Mucosa of descending colon (tissue), 3 donors: ENCODE data around the gene PTBP2. TPM values are rescaled to one million over a fixed set of nuclear protein-coding genes. Genes with fewer than 3 reads are reported as not detected.

Source experiments
- ATAC-seq: fragments of 200-7000 bp; cut with Tn5 transposase; one replicate; pipeline ENCODE4 v1.9.1; 2020; ENCODE audit warnings: mild to moderate bottlenecking, moderate library complexity
- DNase-seq, 3 donors: peaks; one replicate each; pipeline ENCODE4 v3.0.0-alpha.2; 2020
- H3K36me3 ChIP-seq: fragments of 200-600 bp; one replicate; pipeline ENCODE4 v1.8.0; 2021; ENCODE audit warnings: low read depth, mild to moderate bottlenecking
- H3K4me1 ChIP-seq: fragments of 200-600 bp; one replicate; pipeline ENCODE4 v1.8.0; 2021; ENCODE audit warnings: low read depth, mild to moderate bottlenecking
- H3K4me3 ChIP-seq: fragments of 200-600 bp; one replicate; pipeline ENCODE4 v1.8.0; 2021; ENCODE audit warnings: mild to moderate bottlenecking
- H3K9me3 ChIP-seq: fragments of 200-600 bp; one replicate; pipeline ENCODE4 v1.8.0; 2021; ENCODE audit warnings: mild to moderate bottlenecking
- CTCF ChIP-seq: fragments of 200-600 bp; IDR thresholded peaks from one replicate; pipeline ENCODE4 v1.8.0; 2022; ENCODE audit warnings: antibody characterized with exemption, mild to moderate bottlenecking
- intact Hi-C, 2 donors: fragments of 100-400 bp; cut with DNase I in 1 of 2; cut with micrococcal nuclease in 1 of 2; formaldehyde crosslinking; loops; one replicate each; pipeline versions ENCODE4 v1.11.0 to v1.11.1; 2022; cut with DNase I, micrococcal nuclease
- total RNA-seq, 3 donors: library from RNA; stranded (reverse); fragmentation: NEBNext Ultra II Directional in 2 of 3; extraction: Animal tissue kit (Norgen Biotek cat#: 25700) in 2 of 3; gene quantifications; one replicate each; pipeline versions ENCODE4 v1.2.1 to v1.2.4, GENCODE V29; 2021 to 2023
- donor health status: DM: no; HTN: no; CAD: no; lungs with moderate emphysema.
- donor health status: DM: no; HTN: no; CAD: no.
- donor health status: DM: no; HTN: yes; CAD: no.

PTBP2 gene
- total RNA-seq, 3 donors from 2014 or later = 12.0 to 69.3 (median 15.9) TPM

GRCh38 chr1:96771847-96772246, 50.3 kb downstream of the PTBP2 start:
- Histone ChIP-seq H3K4me1 (no peaks in the 10 kb centered on the region), H3K4me3 (no peak overlapping the region), H3K9me3 (no peaks in the 10 kb centered on the region), H3K36me3 (no peaks in the 10 kb centered on the region)
- intact Hi-C loops = no loop called here
- no peak for TF ChIP-seq CTCF
- ATAC-seq (no peak), DNase-seq (no peak)

DNA sequence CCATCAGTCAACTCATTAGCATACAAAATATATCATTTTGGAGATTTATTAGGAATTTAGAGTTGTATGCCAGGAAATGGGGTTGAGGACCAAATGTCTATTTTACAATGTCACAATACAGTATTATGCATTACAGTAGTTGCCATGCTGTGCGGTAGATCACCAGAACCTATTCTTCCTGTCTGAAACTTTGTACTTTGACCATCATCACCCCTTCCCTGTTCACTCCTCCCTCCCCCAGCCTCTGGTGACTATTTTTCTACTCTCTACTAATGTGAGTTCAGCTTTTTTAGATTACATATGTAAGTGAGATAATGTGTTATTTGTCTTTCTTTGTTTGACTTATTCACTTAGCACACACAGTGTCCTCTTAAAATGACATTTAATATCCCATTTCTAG, 50.8 kb downstream of the PTBP2 start:
- DNase-seq (no peak), ATAC-seq (no peak)
- no peak overlapping the region for H3K4me3 ChIP-seq
- H3K4me1 ChIP-seq = no peaks in the 10 kb centered on the region
- H3K36me3 ChIP-seq = no peaks in the 10 kb centered on the region
- no peak for TF ChIP-seq CTCF
- no peaks in the 10 kb centered on the region for H3K9me3 ChIP-seq
- intact Hi-C loops = no loop called here

GRCh38 chr1:96772972-96773371, 51.4 kb downstream of the PTBP2 start:
- TF ChIP-seq CTCF = no peak
- ATAC-seq (no peak), DNase-seq (no peak)
- Histone ChIP-seq H3K4me1 (no peaks in the 10 kb centered on the region), H3K36me3 (no peaks in the 10 kb centered on the region), H3K9me3 (no peaks in the 10 kb centered on the region), H3K4me3 (no peak overlapping the region)
- intact Hi-C loops = no loop called here

- DNase-seq (no peak), ATAC-seq (no peak)
- no peaks in the 10 kb centered on the region for H3K36me3 ChIP-seq
- H3K4me1 ChIP-seq = no peaks in the 10 kb centered on the region
- intact Hi-C loops = no loop called here
- no peaks in the 10 kb centered on the region for H3K9me3 ChIP-seq
- TF ChIP-seq CTCF = no peak
- H3K4me3 ChIP-seq = no peak overlapping the region
Measured at GRCh38 chr1:96782206-96782605, 60.6 kb downstream of the PTBP2 start.

DNA sequence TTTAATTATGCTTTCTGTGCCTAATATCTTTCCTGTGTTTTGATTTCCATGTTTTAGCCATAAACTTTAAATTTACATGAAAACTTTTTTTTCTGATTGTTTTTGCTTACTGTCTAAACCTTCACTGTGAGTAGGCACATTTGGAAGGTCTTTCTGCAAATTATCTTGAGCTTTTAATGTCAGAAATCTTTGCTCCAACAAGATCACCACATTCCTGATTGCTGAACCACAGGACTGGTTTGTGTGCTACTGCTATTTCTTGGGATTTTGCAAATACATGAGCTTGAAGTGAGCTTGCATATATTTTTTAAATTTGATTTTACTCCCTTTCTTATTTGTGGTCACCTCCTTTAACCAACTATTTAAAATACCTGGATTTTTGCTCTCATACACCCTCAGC, 61.3 kb downstream of the PTBP2 start:
- Histone ChIP-seq H3K4me3 (no peak overlapping the region), H3K4me1 (no peaks in the 10 kb centered on the region), H3K9me3 (no peaks in the 10 kb centered on the region), H3K36me3 (no peaks in the 10 kb centered on the region)
- TF ChIP-seq CTCF = no peak
- ATAC-seq (no peak), DNase-seq (no peak)
- intact Hi-C loops = no loop called here

DNA sequence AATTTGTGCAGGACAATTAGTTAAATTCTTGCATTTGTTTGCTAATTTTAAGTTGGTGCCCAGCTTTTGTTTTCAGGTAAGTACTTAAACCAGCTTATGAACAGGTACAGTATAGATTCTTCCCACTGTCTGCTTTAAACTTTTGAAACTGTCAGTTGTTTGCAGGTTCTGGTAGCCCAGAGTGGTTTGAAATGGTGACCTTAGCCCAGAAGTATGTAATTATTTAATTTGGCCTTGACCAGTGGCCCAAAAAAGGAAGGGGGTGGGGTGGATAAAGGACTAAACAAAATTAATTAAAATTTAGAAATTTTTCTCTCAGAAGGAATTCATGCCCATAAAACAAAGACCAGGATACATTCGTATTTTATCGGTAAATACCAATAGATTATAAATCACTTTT, 69.0 kb downstream of the PTBP2 start:
- Histone ChIP-seq H3K4me1 (no peaks in the 10 kb centered on the region), H3K36me3 (no peaks in the 10 kb centered on the region), H3K9me3 (no peaks in the 10 kb centered on the region), H3K4me3 (no peak overlapping the region)
- TF ChIP-seq CTCF = no peak
- ATAC-seq (no peak), DNase-seq (no peak)
- intact Hi-C loops = no loop called here
